Caki2 (cell line): ENCODE measurements around the gene LTBR. TPM values are rescaled to one million over a fixed set of nuclear protein-coding genes. Genes with fewer than 3 reads are reported as not detected.
"Not testable (repeated sequence)": the region's sequence is repeated elsewhere in the genome, so short reads cannot be mapped to it uniquely, and the experiment has no call there.

Source experiments
- DNase-seq: peaks from one replicate; pipeline ENCODE4 v3.0.0-alpha.2; 2015; ENCODE audit warnings: low read depth
- in situ Hi-C: cut with HindIII; loops from 2 replicates; pipeline ENCODE4 v1.10.0; 2016; ENCODE audit warnings: low sequenced_read_pairs, low pct_unique_long_range_greater_than_20kb, mixed read lengths
- total RNA-seq: library from RNA; depleted of rRNA; stranded (reverse); fragments of >200 nt; shearing (Covaris generic); gene quantifications from 2 replicates; pipeline ENCODE4 v1.2.3, GENCODE V29; 2014; ENCODE audit warnings: low replicate concordance; rRNA removed

LTBR gene
- 102 and 136 TPM in 2 replicates for total RNA-seq

DNA sequence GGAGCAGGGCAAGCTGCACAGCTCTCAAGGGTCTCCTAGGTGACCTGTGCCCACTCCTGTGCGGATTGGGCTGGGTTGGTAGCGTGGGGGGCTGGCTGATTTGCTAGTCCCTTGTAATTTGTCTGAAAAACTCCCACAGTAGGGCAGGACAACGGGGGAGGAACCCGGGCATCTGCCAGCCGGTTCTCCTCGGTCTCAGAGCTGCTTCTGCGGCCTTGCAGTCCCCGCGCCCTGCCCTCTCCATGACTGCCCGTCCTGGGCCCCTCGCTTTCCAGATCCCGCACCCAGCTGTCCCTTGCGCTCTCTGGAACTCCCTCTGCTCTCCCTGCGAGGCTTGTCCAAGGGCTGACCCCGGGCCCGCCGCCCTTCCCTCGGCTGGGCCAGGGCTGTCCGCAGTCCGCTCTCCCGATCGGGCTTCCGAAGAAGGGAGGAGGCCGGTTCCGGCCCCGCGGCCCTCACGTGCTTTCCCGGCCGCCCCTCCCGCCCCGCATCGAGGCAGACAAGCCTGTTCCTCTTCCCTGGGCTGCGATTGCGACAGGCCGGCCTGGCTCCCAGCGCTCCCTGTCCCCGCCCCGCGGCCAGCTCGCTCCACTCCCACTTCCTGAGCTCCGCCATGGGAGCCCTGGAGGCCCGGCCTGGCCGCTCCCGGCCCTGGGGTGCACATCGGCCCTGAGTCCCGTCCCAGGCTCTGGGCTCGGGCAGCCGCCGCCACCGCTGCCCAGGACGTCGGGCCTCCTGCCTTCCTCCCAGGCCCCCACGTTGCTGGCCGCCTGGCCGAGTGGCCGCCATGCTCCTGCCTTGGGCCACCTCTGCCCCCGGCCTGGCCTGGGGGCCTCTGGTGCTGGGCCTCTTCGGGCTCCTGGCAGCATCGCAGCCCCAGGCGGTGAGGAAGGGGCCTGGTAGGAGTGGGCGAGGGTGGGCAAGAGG is at the start of gene LTBR:
LTBR (plus strand) TSS at position 591 of the 927 bp plus-strand sequence; CDS start at position 788, 197 bp downstream.
- DNase-seq: peak; percentile 87
- in situ Hi-C loops: no loop called here

DNA sequence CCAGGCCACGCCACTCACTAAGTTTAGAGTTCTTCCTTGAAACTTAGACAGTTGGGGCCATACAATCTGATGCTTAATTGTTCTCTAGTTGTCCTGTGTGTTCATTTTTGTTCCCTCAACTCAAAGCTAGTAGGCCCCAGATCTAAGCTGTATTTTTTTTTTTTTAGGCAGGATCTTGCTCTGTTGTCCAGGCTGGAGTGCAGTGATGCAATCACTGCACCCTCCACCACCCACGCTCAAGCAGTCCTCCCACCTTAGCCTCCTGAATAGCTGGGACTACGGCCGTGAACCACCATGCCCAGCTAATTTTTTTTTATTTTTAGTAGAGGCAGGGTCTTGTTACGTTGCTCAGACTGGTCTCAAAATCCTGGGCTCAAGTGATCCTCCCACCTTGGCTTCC is 49.6 kb upstream of the LTBR start:
- in situ Hi-C loops: no loop called here
- no peak for DNase-seq

DNA sequence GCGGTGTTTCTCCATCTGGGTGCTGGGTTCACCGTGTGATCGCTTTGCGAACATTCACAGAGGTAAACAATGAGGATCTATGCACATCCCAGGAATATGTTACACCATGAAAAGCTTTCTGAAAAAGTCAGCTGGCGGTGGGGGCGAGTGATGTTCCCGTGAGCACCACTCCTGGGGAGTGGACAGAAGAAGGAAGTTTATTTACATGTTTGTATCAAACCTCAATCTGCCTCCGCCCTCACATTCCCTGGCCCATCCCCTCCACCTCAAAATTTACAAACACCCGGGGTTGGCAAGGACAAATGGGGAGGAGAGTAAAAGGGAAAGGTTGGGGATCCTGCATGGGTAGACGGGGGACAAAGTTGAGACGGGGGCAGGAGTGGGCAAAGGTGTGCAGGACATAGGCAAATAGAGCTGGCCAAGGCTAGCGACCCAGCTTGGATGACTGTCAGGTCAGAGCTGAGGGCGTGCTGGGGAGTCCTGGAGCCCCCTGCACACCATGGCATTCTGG is 49.0 kb upstream of the LTBR start:
- no peak for DNase-seq
- in situ Hi-C loops: no loop called here

DNA sequence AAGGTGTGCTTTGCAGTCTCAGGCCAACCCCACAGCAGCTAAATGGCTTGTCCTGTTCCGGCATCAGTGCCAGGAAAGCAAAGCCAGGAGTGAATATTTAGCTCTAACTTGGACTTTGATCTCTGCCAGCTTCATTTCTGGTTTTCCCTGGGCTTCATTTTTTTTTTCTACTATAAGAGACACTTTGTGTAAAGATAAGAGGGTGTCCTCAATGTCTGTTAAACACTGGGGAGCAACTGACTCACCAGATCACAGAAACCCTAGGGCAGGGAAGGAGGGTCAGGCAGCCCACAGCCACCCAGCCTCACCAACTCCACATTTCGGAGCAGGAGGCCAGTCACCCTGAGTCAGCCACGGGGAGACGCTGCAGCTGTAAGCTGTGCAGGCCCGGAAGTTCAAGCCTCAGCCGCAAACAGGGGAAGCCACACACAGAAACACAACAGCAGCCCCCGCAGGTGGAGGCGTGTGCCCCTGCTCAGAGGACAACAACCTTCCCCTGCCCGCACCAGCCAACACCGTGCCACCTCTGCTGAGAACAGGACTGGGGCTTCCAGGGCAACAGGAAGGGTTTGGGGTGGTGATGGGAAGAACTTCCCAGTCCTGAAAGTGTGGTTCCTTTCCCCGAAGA is 48.4 kb upstream of the LTBR start:
- DNase-seq: peak; percentile 76
- in situ Hi-C loops: no loop called here

DNA sequence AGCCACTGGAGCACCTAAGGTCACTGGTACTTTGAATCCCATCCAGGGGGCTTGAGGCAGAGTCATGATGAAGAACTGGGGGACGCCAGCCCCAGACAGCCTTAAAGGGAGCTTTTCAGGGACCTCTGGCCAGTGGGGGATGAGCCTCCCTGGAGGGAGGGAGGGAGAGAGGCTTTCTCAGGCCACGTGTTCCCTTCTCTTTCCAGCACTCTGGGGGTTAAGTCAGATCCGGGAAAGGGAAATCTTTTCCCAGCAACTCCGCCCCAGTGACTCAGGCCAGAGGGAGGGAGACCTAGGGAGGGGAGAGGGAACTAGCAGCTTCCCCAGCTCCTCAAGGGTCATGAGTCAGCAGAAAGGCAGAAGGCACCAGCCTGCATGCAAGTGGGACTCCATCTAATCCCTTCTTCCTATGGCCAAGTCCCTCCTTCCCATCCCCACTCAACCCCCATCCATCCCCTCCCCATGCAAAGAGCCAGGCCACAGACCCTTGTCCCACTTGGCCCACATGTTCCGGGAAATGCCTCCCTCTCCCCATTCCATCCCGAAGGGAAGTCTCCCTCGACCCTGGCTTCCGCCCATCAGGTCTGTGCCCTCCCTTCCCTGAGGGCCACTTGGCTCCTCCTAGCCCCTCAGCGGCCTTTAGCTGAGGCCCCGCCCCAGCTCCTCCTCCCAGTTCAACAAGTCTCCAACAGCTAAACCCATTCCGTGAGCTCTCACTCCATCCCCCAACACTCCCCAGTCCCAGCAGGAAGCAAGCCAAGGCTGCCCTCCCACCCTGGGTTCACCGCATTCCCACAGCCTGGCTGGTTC is 47.7 kb upstream of the LTBR start:
- in situ Hi-C loops: no loop called here

DNA sequence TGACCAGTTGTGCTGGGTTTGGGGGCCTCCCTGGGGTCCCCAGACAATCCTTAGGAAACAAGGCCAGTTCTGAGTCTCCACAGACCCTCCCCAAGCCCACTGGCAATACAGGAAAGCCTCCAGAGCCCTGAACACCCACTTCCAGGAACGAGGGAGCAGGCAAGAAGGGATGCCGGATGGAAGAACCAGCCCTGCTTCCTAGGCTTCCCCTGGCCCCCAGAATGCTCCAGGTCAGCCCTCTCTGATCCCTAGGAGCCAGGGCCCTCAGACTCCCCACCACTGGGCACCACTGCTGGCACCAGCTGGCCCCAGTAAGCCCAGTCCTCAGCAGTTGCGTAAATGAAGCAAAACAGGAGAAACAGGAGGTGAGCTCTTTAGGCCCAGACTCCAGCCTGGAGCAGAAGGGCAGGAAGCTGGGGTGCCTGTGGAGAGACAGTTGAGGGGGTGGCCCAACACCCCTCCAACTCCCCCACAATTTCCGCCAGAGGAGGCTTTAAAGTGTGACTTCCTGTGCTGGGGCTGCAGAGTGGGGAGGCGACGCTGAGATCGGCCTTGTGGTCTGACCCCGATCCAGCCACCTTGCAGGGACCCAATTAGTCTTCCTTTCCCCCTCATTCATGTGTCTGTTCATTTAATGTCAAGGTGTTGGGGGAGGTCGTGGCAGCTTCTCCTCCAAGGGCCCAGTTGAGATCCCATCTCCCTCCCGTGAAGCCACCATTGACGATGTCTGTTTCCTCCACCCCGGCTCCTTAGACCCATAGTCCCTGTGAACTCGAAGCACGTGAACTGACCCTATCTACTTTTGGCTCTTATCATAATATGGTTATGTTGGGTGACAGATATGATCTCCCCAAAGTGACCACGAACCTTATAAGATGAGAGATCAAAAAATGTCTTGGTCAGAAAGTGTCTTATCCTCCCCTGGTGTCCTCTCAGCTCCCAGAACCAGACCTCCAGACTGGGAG is 46.8 kb upstream of the LTBR start:
- no peak for DNase-seq
- in situ Hi-C loops: no loop called here

More for the DNA sequence above, 47.7 kb upstream of the LTBR start:
- peak; percentile 97 for DNase-seq

DNA sequence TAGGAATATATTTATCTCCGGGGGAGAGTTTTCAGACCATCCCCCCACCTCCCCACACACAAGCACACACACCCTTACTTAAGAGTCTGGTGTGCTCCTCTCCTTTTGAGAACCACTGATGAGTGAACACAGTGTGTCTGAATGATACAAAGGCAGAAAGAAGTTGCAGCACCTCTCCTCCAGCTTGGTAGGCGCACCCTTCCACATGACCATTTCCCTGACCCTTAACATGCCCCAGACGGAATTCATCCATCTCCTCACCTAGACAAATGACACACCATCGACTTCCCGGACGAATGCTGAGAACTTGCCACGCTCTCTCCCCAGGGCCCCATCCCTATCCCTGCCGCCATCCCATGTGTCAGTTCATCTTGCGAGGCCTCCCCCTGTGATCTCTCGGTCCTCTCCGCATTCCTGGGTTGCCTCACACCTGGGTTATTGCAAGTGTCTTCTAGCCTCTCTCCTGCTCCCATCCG is 46.0 kb upstream of the LTBR start:
- in situ Hi-C loops: no loop called here

DNA sequence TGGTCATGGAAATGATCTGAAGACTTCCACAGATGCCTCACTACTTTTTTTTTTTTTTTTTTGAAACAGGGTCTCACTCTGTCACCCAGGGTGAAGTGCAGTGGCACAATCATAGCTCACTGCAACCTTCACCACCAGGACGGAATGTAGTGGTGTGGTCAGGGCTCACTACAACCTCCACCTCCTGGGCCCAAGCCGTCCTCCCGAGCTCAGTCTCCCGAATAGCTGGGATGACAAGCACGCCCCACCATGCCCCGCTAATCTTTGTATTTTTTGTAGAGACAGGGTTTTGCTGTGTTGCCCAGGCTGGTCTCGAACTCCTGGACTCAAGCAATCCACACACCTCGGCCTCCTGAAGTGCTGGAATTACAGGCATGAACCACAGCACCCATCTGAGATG is 45.4 kb upstream of the LTBR start:
- DNase-seq, in situ Hi-C loops: not testable (repeated sequence)

More for the DNA sequence above, 46.0 kb upstream of the LTBR start:
- DNase-seq: peak; percentile 27

DNA sequence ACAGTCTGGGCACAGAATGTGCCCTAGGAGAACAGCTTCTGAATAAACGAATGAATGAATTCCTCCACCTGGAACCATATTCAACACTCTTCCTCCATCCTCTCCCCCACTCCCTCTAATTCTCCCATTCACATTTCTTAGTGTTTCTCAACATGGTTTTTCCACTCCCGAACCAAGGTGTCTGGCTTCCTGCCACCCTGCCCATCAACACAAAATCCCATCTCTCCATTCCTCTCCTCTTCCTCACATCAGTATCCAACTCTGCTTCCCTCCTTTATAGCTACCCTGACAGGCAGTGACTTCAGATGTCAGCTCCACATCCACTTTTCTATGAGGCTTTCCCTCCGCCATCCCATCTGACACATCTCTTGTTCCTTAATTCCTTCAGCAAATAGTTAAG is 45.0 kb upstream of the LTBR start:
- in situ Hi-C loops: no loop called here
- DNase-seq: no peak

DNA sequence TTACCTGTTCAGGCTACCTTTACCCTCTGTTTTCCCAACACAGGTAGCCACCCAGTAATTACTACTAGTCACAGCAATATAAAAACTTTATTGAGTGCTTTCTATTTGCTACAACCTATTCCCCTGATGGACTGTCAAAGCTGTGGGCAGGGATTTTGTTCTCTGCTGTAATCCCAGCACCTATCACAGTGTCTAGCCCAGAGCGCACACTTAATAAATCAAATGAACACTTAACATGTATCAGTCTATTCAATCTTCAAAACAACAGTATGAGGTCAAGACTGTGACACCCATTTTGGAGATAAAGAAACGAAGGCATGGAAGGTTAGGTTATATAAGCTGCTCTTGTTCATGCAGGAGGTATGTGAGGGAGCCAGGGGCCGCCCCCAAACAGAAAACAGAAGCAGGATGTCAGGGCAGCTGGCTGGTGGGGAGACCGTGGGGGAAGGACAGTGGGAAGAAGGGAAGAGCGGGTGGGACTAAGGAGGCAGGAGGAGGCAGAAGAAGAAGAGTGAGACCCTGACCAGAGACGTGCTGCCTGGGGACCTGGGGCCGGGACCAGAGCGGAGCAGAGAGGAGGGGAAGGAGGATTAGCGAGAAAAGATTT is 43.8 kb upstream of the LTBR start:
- in situ Hi-C loops: no loop called here
- peak; percentile 40 for DNase-seq

DNA sequence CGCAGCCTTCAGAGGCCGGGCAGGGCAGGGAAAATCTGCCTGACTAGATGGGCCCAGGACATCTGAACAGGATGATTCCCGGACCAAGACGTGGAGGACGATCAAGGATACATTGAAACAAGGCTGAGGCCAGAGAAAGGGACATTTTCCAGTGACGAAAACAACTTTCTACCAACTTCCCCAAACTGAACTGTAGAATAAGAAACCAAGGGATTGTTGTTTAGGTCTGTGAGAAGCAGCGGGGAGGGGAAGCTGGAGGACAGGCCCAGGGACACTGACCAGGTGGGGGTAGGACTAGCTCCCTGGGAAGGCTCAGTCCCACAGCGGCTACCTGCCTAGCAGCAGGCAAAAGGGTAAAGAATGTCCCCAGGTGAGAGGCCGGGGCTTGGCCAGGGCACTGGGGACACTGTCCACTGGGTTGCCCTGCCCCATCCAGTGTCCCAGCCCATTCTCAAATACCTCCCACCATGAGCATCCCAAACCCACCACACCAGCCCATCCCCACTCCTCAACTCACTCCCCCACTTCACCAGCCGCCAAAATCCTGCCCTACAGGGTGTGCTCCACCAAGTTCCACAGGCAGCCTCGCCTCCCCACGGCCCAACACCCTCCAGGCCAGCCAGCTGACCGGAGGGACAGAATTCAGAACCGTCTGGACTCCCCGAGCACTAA is 43.1 kb upstream of the LTBR start:
- in situ Hi-C loops: no loop called here
- DNase-seq: no peak

DNA sequence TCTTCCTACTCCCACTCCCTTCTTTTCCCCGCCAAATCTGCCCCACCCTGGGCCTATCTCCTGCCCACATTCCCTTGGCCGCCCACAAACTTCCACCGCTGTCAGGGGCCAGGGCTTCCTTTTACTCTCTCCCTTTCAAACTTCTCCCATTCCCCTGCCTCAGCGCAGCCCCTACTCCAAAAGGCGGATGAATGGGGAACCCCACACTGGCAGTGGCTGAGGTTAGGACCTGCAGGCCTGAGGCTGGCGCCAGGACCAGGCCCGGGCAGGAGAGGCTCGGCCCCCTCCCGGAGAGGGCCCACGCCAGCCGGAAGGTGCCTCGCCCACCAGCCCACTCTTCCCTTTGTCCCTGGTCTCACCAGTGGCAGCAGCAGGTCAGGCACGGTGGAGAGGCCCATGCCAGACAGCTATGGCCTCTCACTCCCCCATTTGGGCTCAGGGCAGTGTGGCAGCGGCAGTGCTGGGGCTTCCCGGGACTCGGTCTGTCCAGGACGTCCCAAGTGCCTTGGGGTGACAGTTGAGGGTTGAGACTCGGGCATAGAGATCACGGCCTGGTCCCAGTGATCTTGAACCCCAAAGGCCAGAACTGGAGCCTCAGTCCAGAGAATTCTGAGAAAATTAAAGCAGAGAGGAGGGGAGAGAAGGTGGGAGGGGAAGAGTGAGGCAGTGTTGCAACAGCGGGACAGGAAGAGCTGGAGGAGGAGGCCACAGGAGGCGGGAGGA is 42.4 kb upstream of the LTBR start, which contains the start of gene TNFRSF1A:
TNFRSF1A (minus strand) TSS at position 660 of the 723 bp plus-strand sequence; CDS start at position 398, 262 bp downstream.
- in situ Hi-C loops: no loop called here
- DNase-seq: peak; percentile 74

DNA sequence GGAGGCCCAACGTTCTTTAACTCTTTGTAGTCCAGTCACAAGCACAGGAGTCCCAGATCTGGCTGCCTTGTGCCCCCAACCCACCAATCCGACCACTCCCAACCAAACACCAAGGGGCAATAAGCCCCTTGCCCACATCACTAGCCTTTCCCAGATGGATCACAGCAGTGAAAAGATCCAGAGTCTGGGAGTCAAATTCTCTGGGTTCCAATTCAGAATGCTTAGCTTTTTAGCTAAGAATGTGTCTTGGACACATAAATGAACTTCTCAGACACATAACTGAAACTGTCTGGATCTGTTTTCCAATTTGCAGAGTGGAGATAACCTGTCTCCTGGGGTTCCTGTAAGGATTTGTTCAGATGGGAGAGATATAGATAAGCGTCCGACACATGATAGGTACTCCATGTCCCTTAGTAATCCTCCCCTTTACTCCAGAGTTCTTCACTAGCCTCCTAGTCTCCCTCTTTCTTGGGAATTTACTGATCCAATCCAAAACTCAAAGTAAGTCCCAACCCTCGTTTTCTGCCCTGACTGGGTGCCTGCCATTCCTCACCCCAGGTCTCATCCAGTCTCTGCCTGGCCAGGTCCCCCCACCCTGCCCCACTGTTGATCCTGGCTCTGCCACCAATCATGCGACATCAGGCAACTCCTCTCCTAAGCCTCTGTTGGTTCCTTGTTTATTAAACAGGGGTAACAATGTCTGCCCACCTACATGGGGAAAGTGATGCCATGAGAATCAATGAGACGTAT is 41.6 kb upstream of the LTBR start:
- in situ Hi-C loops: no loop called here
- DNase-seq: no peak

DNA sequence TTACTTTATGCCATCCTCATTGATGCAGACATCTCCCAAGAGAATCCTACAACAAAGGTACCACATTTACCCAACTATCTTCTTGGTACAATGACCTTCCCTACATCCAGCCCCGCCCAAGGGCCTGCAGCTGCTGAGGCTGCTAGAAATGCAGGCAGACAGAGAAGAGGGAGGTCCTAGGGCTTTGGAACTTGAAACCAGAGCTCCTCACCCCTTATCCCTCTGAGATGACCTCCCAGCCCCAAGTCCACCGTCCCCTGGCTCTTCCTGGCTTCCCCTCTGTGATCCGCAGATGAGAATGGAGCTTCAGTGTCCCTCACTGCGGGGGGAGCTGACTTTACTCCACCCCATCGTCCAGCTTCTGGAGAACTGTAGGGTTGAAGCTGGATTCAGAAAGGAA is 40.4 kb upstream of the LTBR start:
- DNase-seq: no peak
- in situ Hi-C loops: no loop called here

DNA sequence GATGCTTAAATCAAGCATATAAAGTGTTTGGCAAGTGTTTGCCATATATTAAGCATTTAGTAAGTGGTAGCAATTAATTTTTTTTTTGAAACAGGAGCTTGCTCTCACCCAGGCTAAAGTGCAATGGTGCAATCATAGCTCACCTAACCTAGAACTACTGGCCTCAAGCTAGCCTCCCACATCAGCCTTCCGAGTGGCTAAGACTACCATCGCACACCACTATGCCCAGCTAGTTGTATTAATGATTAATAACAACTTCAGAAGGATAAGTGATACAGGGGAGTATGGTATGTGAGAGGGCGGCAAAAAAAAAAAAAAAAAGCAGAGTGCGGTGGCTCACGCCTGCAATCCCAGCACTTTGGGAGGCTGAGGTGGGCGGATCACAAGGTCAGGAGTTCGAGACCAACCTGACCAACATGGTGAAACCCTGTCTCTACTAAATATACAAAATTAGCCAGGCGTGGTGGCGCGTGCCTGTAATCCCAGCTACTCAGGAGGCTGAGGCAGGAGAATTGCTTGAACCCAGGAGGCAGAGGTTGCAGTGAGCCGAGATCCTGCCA is 39.8 kb upstream of the LTBR start:
- in situ Hi-C loops, DNase-seq: not testable (repeated sequence)
